ENCODE data around the gene VCL.

DNA sequence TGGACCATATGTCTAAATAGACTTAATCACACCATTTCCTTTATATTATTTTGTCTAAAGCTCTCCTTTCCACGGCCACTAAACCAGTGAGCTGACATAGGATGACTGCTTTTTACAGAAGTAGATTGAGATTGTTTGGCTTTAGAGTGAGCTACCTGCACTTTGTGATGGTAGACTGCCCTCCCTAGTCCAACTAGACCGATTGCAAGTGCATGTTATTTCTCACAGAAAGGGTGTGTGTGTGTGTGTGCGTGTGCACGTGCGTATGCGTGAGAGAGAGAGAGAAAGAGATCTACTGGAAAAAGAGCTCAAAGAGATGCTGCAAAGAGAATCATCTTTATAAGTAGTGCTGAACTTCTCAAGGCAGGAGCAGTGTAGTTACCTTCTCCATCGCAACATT lies 60.7 kb downstream of the VCL start:
- TF ChIP-seq, protein P1, sequence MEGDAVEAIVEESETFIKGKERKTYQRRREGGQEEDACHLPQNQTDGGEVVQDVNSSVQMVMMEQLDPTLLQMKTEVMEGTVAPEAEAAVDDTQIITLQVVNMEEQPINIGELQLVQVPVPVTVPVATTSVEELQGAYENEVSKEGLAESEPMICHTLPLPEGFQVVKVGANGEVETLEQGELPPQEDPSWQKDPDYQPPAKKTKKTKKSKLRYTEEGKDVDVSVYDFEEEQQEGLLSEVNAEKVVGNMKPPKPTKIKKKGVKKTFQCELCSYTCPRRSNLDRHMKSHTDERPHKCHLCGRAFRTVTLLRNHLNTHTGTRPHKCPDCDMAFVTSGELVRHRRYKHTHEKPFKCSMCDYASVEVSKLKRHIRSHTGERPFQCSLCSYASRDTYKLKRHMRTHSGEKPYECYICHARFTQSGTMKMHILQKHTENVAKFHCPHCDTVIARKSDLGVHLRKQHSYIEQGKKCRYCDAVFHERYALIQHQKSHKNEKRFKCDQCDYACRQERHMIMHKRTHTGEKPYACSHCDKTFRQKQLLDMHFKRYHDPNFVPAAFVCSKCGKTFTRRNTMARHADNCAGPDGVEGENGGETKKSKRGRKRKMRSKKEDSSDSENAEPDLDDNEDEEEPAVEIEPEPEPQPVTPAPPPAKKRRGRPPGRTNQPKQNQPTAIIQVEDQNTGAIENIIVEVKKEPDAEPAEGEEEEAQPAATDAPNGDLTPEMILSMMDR (IDR thresholded peaks at IDR 0.05): no peak
- TF ChIP-seq POLR2A (IDR thresholded peaks at IDR 0.05) (no peak), EP300 (IDR thresholded peaks at IDR 0.05; ENCODE audit: low read depth) (no peak), POLR2AphosphoS5 (IDR thresholded peaks at IDR 0.05) (no peak)

All from transverse colon (tissue), 4 donors.